Ramos (cell line): Measurements from ENCODE around the gene FBLN2.

Experiments used
- in situ Hi-C: fragments of 300-500 bp; cut with MboI; formaldehyde crosslinking; loops from one replicate; pipeline ENCODE4 v1.14.3; 2022; ENCODE audit warnings: low sequenced_read_pairs; ENCODE audit not compliant: unreplicated experiment

The FBLN2 gene

DNA sequence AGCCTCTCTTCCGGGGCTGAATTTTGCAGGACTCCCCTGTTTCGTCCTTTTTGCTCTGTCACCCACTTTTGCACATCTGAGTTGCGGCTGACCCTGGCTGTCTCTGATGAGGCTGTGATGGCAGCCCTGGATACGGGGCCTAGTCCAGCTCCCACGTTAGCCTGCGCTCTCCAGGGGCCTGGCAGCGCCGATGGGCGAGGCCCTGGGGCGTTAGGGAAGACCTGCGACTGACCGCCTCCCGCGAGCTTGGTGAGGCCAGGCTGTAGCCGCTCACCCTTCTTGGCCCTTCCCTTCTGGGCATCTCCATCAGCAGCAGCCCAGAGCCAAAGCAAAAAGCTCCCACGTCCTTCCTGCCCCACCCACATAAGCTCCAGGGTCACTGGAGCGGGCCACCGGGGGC, 85.2 kb downstream of the FBLN2 start:
- in situ Hi-C loops = no loop called here

GRCh38 chr3:13634615-13635014, 85.7 kb downstream of the FBLN2 start:
- in situ Hi-C loops = no loop called here

- in situ Hi-C loops = no loop called here
These were observed 87.3 kb downstream of the FBLN2 start for GRCh38 chr3:13636186-13636585.

DNA sequence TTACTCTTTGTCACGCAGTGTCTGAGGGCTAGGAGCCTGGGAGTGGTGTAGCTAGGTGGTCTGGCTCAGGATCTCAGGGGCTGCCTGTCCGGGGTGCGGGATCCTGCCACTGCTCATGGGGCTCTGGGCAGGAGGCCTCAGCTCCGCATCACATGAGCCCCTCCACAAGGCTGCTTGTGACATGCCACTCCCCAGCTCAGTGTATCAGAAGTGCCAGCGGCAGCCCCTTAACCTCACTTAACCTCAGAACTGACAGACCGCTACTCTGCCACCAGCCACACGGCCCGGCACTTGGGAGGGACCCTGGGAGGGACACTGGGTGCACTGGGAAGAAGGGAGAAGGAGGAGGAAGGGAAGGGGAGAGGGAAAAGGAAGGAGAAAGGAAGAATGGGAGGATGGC, 87.9 kb downstream of the FBLN2 start:
- in situ Hi-C loops = no loop called here

DNA sequence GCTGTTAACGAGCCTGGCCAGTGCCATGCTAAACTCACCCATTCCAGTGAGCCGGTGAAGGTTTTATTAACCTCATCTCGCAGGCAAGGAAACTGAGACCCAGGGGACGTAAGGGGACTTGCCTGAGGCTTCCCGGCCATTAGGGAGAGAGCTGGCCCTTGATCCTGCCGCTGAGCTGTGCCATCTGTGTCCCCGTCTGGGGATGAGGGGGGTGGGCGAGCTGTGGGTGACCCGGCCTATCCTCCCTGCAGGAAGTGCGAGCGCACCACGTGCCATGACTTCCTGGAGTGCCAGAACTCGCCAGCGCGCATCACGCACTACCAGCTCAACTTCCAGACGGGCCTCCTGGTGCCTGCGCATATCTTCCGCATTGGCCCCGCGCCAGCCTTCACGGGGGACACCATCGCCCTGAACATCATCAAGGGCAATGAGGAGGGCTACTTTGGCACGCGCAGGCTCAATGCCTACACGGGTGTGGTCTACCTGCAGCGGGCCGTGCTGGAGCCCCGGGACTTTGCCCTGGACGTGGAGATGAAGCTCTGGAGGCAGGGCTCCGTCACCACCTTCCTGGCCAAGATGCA, 88.5 kb downstream of the FBLN2 start:
- in situ Hi-C loops = no loop called here

DNA sequence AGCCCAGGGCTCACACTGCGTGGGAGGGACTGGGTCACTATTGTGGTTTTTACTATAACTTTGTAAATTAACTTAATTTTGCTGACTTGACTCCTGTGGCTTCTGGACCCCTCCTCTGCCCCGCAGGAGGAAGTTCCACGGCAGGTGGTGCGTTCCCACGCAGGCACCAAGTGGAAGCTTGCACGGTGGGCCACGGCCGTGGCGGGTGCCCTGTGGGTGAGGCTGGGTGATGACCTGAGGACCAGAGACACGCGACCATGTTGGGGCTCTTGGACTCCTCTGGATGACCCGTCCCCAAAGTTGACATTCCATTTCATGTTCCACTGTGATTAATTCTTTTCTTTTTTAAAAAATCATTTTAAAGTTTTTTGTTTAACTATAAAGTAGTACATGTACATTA, 89.0 kb downstream of the FBLN2 start:
- in situ Hi-C loops = no loop called here

DNA sequence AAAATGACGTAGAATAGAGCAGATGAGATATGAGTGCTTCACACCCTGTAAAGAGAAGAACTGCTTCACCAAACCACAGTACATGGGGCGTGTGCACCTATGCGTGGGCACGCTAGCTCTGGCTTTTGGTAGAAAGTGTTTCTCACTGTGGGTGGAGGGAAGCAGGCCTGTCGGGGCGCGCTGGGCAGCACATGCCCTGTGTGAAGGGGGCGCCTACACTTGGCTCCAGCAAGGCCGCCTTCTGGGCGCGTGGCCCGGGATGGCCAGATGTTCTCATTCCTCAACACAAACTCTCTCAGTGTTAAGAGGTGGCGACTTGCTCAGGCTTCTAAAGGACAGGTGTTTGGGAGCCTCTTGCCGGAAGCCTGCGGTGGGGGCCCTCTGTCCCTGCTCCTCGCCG, 90.0 kb downstream of the FBLN2 start:
- in situ Hi-C loops = no loop called here

- in situ Hi-C loops = no loop called here
These were observed 93.7 kb downstream of the FBLN2 start for GRCh38 chr3:13642597-13642996.

DNA sequence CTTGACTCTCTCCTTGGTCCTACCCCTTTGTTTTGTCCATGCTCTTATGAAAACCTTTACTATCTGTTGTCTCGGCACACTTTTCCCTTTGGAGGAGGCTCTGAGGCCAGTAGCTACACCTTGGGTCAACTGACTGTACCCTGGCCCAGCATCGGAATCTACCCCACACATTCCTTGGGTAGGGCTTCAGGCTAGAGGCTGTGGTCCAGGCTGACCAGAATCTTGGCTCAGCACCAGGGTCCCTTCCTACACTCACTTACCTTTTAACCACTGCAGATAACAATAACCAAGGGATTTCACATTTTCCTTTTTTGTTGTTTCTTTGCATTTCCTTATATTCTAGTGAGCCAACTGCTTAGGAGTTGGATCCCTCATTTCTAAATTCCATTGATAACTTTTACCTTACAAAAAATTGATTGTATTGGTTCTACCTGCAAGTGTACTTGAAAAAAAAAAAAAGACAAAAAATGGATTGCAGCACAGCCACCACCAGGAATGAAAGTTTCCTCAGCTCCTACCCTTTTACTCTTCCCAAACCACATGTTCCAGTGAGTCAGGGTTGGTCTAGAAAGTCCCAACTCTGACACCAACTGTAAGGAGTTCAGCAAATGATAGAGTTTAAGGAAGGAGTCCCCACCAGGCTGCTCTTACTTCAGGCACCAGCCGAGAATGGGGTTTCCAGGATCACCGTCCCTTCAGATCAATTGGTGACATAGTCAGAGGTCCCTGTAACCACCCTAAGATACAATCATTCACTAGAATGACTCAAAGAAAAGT, 95.6 kb downstream of the FBLN2 start:
- in situ Hi-C loops = loop anchor here (5.0 kb wide), 1 partner anchor 147 kb away; no protein-coding TSS in a partner anchor

- in situ Hi-C loops = loop anchor here (5.0 kb wide), 1 partner anchor 149 kb away; no protein-coding TSS in a partner anchor
These were observed 97.1 kb downstream of the FBLN2 start for GRCh38 chr3:13645801-13646637.

- in situ Hi-C loops = loop anchor here (5.0 kb wide), 1 partner anchor 150 kb away; no protein-coding TSS in a partner anchor
These were observed 98.6 kb downstream of the FBLN2 start for GRCh38 chr3:13647298-13648059.

DNA sequence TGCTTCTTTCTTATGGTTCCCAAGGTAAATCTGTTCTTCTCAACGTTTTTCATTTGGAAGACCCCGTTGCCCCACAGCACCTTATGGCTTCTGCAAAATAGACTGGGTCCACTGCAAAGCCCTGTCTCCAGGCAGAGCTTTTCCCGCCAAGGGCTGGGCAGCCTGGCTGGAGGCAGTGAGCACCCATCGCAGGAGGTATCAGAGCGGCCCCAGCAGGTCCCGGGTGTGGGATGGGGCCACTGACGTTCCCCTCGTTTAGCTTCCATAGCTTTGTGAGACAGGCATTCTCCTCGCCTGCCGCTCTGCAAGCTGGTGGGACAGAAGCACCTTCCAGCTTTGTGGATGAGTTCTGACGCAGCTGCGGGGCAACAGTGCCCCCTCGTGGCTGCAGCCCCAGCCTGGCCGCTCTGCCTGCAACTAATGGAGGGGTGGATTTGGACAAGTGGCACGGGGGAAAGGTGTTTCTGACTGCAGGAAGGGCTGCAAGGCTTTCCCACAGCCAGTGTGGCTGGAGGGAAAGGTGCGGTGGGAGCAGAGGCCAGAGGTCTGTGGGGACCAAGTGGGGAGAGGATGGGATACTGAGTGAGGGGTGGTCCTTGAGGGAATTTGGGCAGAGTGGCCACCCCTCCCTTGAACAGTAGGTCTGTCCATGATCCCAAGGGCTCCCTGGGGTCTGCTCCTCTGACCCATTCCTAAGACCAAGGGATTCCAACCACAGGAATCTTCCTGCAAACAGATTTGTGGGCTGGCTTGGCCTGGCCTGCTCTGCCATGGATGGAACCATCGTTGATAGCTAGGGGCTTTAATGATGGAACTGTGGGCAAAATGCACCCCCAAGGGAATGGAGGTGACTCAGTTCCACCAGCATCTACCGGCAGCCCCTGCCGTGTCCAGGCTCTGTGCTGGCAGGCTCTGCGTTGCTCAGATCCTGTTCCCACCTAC, 99.4 kb downstream of the FBLN2 start:
- in situ Hi-C loops = loop anchor here (5.0 kb wide), 1 partner anchor 151 kb away; no protein-coding TSS in a partner anchor

DNA sequence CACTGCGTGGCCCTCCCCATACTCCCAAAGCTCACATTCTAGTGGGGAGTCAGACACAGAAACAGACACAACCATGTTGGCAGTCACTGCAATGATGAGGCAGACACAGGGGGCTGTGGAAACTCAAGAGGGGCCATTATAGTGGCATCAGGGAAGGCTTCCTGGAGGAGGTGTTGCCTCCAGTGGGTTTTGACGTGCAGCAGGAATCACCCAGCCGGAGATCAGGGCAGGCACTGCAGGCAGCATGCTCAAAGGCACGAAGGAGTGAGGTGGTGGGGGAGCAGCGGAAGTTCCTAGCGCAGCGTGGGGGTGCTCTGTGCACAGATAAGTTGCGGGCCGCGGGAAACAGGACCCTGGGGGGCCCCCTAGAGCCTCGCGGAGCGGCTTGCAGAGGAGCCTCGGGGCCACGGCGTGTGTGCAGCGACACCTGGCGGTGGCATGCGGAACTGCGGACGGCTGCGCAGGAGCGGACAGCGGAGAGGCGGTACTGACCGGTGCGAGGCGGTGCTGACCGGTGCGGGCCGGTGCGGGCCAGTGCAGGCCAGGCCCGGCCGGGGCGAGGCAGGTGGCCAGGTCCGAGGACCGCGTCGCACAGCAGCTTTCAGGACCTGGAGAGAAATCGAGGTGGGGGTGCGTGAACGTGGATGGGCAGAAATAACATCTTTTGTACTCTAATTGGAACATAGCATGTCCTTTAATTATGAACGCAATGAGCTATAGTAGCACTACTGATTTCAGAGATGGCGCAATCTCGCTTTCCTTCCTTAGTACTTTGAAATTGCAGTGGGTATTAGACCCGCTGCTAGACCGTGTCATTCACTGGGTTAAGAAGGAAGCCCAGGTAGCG, 101.5 kb downstream of the FBLN2 start:
- in situ Hi-C loops = no loop called here

GRCh38 chr3:13651057-13651400, 102.1 kb downstream of the FBLN2 start:
- in situ Hi-C loops = no loop called here

DNA sequence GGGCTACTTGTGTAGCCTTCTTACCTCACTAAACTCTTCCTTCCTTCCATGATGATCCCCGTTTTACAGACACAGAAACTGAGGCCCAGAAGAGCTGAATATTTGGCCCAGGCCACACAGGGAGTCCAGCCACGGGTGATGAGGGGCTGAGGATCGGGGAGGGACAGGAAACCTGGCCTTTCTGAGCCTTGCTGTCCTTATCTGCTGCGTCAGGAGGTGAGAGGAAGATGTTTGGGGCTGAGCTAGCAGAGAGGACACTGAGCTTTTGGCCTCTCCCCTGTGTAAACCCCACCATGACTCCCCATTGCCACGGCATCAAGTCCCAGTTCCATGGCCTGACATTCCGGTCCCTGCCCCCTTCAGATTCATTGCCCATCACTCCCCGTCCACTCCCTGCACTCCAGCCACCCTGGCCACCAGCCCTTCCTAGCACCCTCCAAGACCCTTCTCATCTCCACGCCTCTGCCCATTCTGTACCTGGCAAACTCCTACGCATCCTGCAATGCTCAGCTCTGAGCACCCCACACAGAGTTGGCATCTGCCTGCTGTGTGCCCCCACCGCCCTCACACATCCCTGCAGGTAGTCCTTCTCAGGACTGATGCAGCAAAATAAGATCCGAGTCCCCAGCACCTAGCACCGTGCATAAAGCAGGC, 103.0 kb downstream of the FBLN2 start:
- in situ Hi-C loops = no loop called here

DNA sequence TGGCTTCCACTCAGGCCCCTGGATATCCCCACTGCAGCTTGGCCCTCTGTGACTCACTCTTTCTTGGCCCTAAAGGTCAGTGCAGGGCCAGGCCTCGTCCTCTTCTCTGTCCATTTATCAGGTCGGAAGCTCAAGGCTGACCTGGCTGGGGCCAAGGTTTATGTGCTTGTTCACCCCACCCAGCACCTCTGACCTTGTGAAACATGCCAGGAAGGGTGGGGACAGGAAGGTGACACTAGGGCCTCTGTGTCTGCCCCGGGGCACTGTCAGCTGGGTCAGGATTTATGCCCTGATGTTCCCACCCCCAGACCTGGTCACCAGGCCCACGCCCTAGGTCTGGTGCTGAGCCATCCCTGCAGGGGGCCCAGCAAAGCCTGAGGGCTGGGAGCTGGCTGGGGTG, 103.8 kb downstream of the FBLN2 start:
- in situ Hi-C loops = no loop called here

DNA sequence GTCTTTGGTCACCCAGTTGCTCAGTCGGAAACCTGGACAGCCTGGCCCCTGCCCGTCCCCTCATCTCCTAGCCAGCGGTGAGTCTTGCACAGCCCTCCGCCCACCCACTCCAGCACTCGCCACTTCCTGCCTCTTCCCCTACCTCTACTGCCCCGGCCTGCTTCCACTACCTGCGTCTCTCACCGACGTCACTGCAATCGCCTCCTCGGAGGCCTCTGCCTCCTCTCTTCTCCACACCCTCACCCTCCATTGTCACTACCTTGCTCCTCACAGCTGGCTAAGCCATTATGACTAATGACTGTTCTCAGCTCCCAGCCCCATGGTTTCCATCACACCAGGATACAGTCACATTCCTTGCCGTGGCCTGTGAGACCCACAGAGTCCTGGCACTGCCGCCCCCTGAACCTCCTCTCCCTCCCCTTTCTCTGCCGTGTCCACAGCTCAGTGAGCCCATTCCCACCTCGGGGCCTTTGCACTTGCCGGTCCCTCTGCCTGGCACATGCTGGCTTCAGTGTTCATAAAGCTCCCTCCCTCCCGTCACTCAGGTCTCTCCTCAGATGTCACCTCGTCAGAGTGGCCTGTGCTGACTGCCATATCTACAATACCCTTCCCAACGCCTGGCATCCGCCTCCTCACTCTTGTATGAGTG, 104.8 kb downstream of the FBLN2 start:
- in situ Hi-C loops = no loop called here
